HEK293T (cell line): ENCODE data around the gene NAALADL2.

Source experiments
- ARNT ChIP-seq: fragments of 450-650 bp; IDR thresholded peaks from 2 replicates; pipeline ENCODE4 v1.6.1; 2017; ENCODE audit warnings: mild to moderate bottlenecking
- BHLHE40 ChIP-seq: fragments of 450-650 bp; IDR thresholded peaks from 2 replicates; pipeline ENCODE4 v1.6.1; 2016; ENCODE audit warnings: mild to moderate bottlenecking, moderate library complexity, borderline replicate concordance
- CTBP1 ChIP-seq: fragments of 450-650 bp; IDR thresholded peaks from 2 replicates; pipeline ENCODE4 v1.6.1; 2016; ENCODE audit warnings: borderline replicate concordance
- ELF4 ChIP-seq: fragments of 450-650 bp; IDR thresholded peaks from 2 replicates; pipeline ENCODE4 v1.6.1; 2017; ENCODE audit warnings: antibody characterized with exemption
- FOXM1 ChIP-seq: fragments of 450-650 bp; IDR thresholded peaks from 2 replicates; pipeline ENCODE4 v1.6.1; 2017; ENCODE audit warnings: mild to moderate bottlenecking, borderline replicate concordance
- HDGF ChIP-seq: fragments of 450-650 bp; IDR thresholded peaks from 2 replicates; pipeline ENCODE4 v1.6.1; 2017; ENCODE audit warnings: antibody characterized with exemption, borderline replicate concordance
- LEF1 ChIP-seq: fragments of 450-650 bp; IDR thresholded peaks from 2 replicates; pipeline ENCODE4 v1.6.1; 2017; ENCODE audit warnings: mild to moderate bottlenecking, borderline replicate concordance
- PKNOX1 ChIP-seq: fragments of 450-650 bp; IDR thresholded peaks from 2 replicates; pipeline ENCODE4 v1.6.1; 2016
- SP1 ChIP-seq: fragments of 450-650 bp; IDR thresholded peaks from 2 replicates; pipeline ENCODE4 v1.6.1; 2017
- SUZ12 ChIP-seq: fragments of 450-650 bp; IDR thresholded peaks from 2 replicates; pipeline ENCODE4 v1.6.1; 2016; ENCODE audit warnings: mild to moderate bottlenecking

GRCh38 chr3:175716446-175716845 lies 857.3 kb downstream of the NAALADL2 start:
- TF ChIP-seq HDGF = no peak
- TF ChIP-seq ARNT = no peak
- TF ChIP-seq SP1 = no peak
- no peak for TF ChIP-seq PKNOX1
- TF ChIP-seq CTBP1 = no peak
- TF ChIP-seq BHLHE40 = no peak
- no peak for TF ChIP-seq LEF1
- TF ChIP-seq SUZ12 = no peak
- TF ChIP-seq FOXM1 = no peak
- TF ChIP-seq ELF4 = no peak
